GM12878 (cell line): ENCODE measurements around the gene CNTLN. TPM values are rescaled to one million over a fixed set of nuclear protein-coding genes. Genes with fewer than 3 reads are reported as not detected.

Source experiments
- ATAC-seq: fragments of 200-7000 bp; cut with Tn5 transposase; 3 replicates; pipeline ENCODE4 v1.9.1; 2020; ENCODE audit warnings: mild to moderate bottlenecking, moderate library complexity
- BruUV-seq: library from RNA; stranded (reverse); fragments of 400-500 nt; replicated peaks from 2 replicates; lab custom pipeline; 2021; lab: Mats Ljungman, UMichigan
- CTCF ChIA-PET: fragments of 300-600 bp; sonication (Branson Sonifier 250); formaldehyde crosslinking; extraction: SDS; loops from one replicate; lab custom pipeline; 2021; ENCODE audit warnings: inconsistent platforms; lab: Yijun Ruan, JAX
- POLR2A ChIA-PET: fragments of 350-600 bp; formaldehyde crosslinking; extraction: SDS; loops from one replicate; lab custom pipeline; 2021; ENCODE audit warnings: inconsistent platforms; lab: Charles Lee
- RAD21 ChIA-PET: fragments of 300-600 bp; sonication (Branson Sonifier 250); formaldehyde crosslinking; loops from one replicate; lab custom pipeline; 2023; ENCODE audit warnings: antibody characterized with exemption; ENCODE audit not compliant: unreplicated experiment; lab: Charles Lee
- SMC1A ChIA-PET: fragments of 300-600 bp; sonication (Branson Sonifier 250); formaldehyde crosslinking; loops from one replicate; lab custom pipeline; 2023; ENCODE audit not compliant: unreplicated experiment, uncharacterized antibody; lab: Charles Lee
- DNase-seq: peaks from one replicate; pipeline ENCODE4 v3.0.0-alpha.2; 2011; ENCODE audit warnings: low read depth, low spot score
- FAIRE-seq: peaks from 3 replicates; lab custom pipeline; 2011; peaks lifted over from hg19 to GRCh38; lab: Jason Lieb, UNC
- H2AFZ ChIP-seq: 2 replicates; pipeline ENCODE4 v1.6.0; 2011; ENCODE audit warnings: low read depth, low read length, control low read depth; ENCODE audit not compliant: control insufficient read depth
- H3K27ac ChIP-seq: 2 replicates; pipeline ENCODE4 v1.5.1; 2011; ENCODE audit warnings: control low read depth; ENCODE audit not compliant: control insufficient read depth, insufficient read depth
- H3K27me3 ChIP-seq, 2 experiments: replicated peaks in 1 of 2; 2 replicates each; pipeline versions ENCODE4 v1.6.0 to v1.6.1; 2011; ENCODE audit warnings: low read length in 1 of 2; ENCODE audit not compliant: control insufficient read depth in 2 of 2, insufficient read depth in 2 of 2
- H3K36me3 ChIP-seq, 2 experiments: 2 replicates each; pipeline ENCODE4 v1.5.1; 2011; ENCODE audit warnings: low read length in 1 of 2; ENCODE audit not compliant: control insufficient read depth in 2 of 2, insufficient read depth in 2 of 2
- H3K4me1 ChIP-seq: 2 replicates; pipeline ENCODE4 v1.6.1; 2011; ENCODE audit warnings: mild to moderate bottlenecking, low read length, moderate library complexity, mixed read lengths; ENCODE audit not compliant: control insufficient read depth, insufficient read depth
- H3K4me2 ChIP-seq: 2 replicates; pipeline ENCODE4 v1.6.0; 2011; ENCODE audit warnings: control low read depth; ENCODE audit not compliant: control insufficient read depth, insufficient read depth
- H3K4me3 ChIP-seq: fragments of 200-600 bp; sonication (generic); 2 replicates; pipeline ENCODE4 v1.5.1; 2016
- H3K79me2 ChIP-seq: 2 replicates; pipeline ENCODE4 v1.6.0; 2011; ENCODE audit warnings: low read length; ENCODE audit not compliant: control insufficient read depth, insufficient read depth
- H3K9ac ChIP-seq: 2 replicates; pipeline ENCODE4 v1.8.0; 2011; ENCODE audit warnings: low read length, control low read depth, mixed read lengths; ENCODE audit not compliant: control insufficient read depth, insufficient read depth
- H3K9me3 ChIP-seq: replicated peaks from 3 replicates; pipeline ENCODE4 v1.5.1; 2011; ENCODE audit warnings: mild to moderate bottlenecking, low read length; ENCODE audit not compliant: control insufficient read depth, insufficient read depth
- H4K20me1 ChIP-seq: 2 replicates; pipeline ENCODE4 v1.6.0; 2011; ENCODE audit not compliant: control insufficient read depth, insufficient read depth
- ASH2L ChIP-seq: fragments of 300-600, 200-600 bp; sonication (generic); IDR thresholded peaks from 2 replicates; pipeline ENCODE4 v1.6.1; 2017; ENCODE audit warnings: low read depth, mild to moderate bottlenecking, borderline replicate concordance
- BCL3 ChIP-seq: IDR thresholded peaks from 2 replicates; pipeline ENCODE4 v1.6.1; 2011; ENCODE audit warnings: borderline replicate concordance, low read depth, mild to moderate bottlenecking, moderate library complexity, low read length; ENCODE audit not compliant: insufficient read depth, poor library complexity, severe bottlenecking
- CBFB ChIP-seq: IDR thresholded peaks from 2 replicates; pipeline ENCODE4 v1.6.1; 2016; ENCODE audit warnings: antibody characterized with exemption, low read depth
- EED ChIP-seq: sonication (generic); IDR thresholded peaks from 2 replicates; pipeline ENCODE4 v1.6.1; 2016; ENCODE audit warnings: antibody characterized with exemption, low read depth
- ETV6 ChIP-seq, 2 experiments: fragments of 450-650 bp in 1 of 2; IDR thresholded peaks in 1 of 2; conservative IDR thresholded peaks in 1 of 2; 2 replicates each; pipeline ENCODE4 v1.6.1; 2014; ENCODE audit warnings: antibody characterized with exemption in 1 of 2, borderline replicate concordance in 1 of 2, low read depth in 1 of 2, mild to moderate bottlenecking in 1 of 2, moderate library complexity in 1 of 2
- EZH2 ChIP-seq: IDR thresholded peaks from 2 replicates; pipeline ENCODE4 v1.6.1; 2012; ENCODE audit warnings: low read depth, mild to moderate bottlenecking, control low read depth, inconsistent platforms, low read length, borderline replicate concordance; ENCODE audit not compliant: control insufficient read depth
- JUNB ChIP-seq: IDR thresholded peaks from 2 replicates; pipeline ENCODE4 v1.6.1; 2016; ENCODE audit warnings: antibody characterized with exemption, mild to moderate bottlenecking
- MTA2 ChIP-seq: fragments of 450-650 bp; IDR thresholded peaks from 2 replicates; pipeline ENCODE4 v1.6.1; 2016; ENCODE audit warnings: low read depth, mild to moderate bottlenecking, moderate library complexity
- NFXL1 ChIP-seq: fragments of 450-650 bp; IDR thresholded peaks from 2 replicates; pipeline ENCODE4 v1.6.1; 2017; ENCODE audit warnings: antibody characterized with exemption, mild to moderate bottlenecking, borderline replicate concordance
- POLR2AphosphoS5 ChIP-seq: IDR thresholded peaks from 2 replicates; pipeline ENCODE4 v1.6.1; 2011; ENCODE audit warnings: mild to moderate bottlenecking, low read length, inconsistent platforms
- RELB ChIP-seq: fragments of 450-650 bp; IDR thresholded peaks from 2 replicates; pipeline ENCODE4 v1.6.1; 2017; ENCODE audit warnings: low read depth, mild to moderate bottlenecking, moderate library complexity
- SMAD1 ChIP-seq: fragments of 450-650 bp; IDR thresholded peaks from 2 replicates; pipeline ENCODE4 v1.6.1; 2018; ENCODE audit warnings: mild to moderate bottlenecking, low read depth; ENCODE audit not compliant: partially characterized antibody
- STAT1 ChIP-seq: fragments of 450-650 bp; conservative IDR thresholded peaks from 2 replicates; pipeline ENCODE4 v1.6.1; 2014; ENCODE audit warnings: antibody characterized with exemption, mild to moderate bottlenecking
- SUPT20H ChIP-seq: IDR thresholded peaks from 2 replicates; pipeline ENCODE4 v1.6.1; 2011; ENCODE audit warnings: low read depth, mild to moderate bottlenecking, low read length, moderate library complexity, borderline replicate concordance; ENCODE audit not compliant: control insufficient read depth
- SUZ12 ChIP-seq: fragments of 200-600 bp; sonication (generic); IDR thresholded peaks from one replicate; pipeline ENCODE4 v1.6.1; 2018; ENCODE audit warnings: antibody characterized with exemption, mild to moderate bottlenecking; ENCODE audit not compliant: unreplicated experiment
- TARDBP ChIP-seq: IDR thresholded peaks from 2 replicates; pipeline ENCODE4 v1.6.1; 2016; ENCODE audit warnings: borderline replicate concordance
- ZNF217 ChIP-seq: fragments of 450-650 bp; IDR thresholded peaks from 2 replicates; pipeline ENCODE4 v1.6.1; 2017; ENCODE audit warnings: antibody characterized with exemption, mild to moderate bottlenecking
- WGBS: methylation state at CpG from one replicate; pipeline ENCODE4 v1.1.6; 2016; ENCODE audit warnings: low lambda C conversion rate; ENCODE audit not compliant: insufficient replicate concordance, insufficient coverage; ENCODE audit errors: missing lambda C conversion rate; 5-methylcytosine and 5-hydroxymethylcytosine counted together
- in situ Hi-C: fragments of 300-500 bp; cut with MboI; formaldehyde crosslinking; loops from 9 replicates; pipeline ENCODE4 v1.14.3; 2018; ENCODE audit warnings: mixed read lengths
- intact Hi-C: fragments of 100-400 bp; cut with micrococcal nuclease; formaldehyde crosslinking; loops from one replicate; pipeline ENCODE4 v1.14.2; 2022; ENCODE audit not compliant: unreplicated experiment
- polyA plus RNA-seq, 11 experiments: library from polyadenylated mRNA; depleted of rRNA in 4 of 11; unstranded in 6 of 11; stranded (reverse) in 5 of 11; fragments of >200 nt; fragmentation: Nextera tagmentation in 4 of 11; fragmentation: Illumina TruSeq in 1 of 11; extraction: Ambion mirVana in 4 of 11; extraction: Trizol in 1 of 11; gene quantifications; 1 replicate in 1 of 11; 2 replicates in 10 of 11; pipeline versions ENCODE4 v1.2.1 to v1.2.3, GENCODE V29; 2011 to 2016; ENCODE audit warnings: inconsistent platforms in 2 of 11, missing spikeins in 2 of 11, low read depth in 1 of 11
- total RNA-seq, 4 experiments: library from RNA; depleted of rRNA in 3 of 4; stranded (reverse); fragments of >200 nt in 3 of 4; fragmentation: Illumina TruSeq in 1 of 4; extraction: Trizol in 1 of 4; gene quantifications; 2 replicates each; pipeline versions ENCODE4 v1.2.1 to v1.2.3, GENCODE V29; 2013 to 2021

The CNTLN gene
- total and polyA plus RNA-seq, 10 of the 15 experiments (the other 5 are each of a cell fraction or from before 2014, with no cell fraction given), result 0.01 to 7.0 (median 0.03) TPM; not detected in 4

- DNase-seq, result no peak
- Histone ChIP-seq H3K79me2 (no peaks in the 10 kb centered on the region), H2AFZ (no peak overlapping the region), H4K20me1 (no peaks in the 10 kb centered on the region), H3K9ac (no peak overlapping the region), H3K36me3 (no peaks in the 10 kb centered on the region), H3K4me2 (no peak overlapping the region), H3K4me3 (no peak overlapping the region), H3K27me3 (no peaks in the 10 kb centered on the region), H3K9me3 (no peaks in the 10 kb centered on the region), H3K4me1 (no peaks in the 10 kb centered on the region), H3K27ac (no peak overlapping the region)
- no peak for ATAC-seq
- ChIA-PET RAD21 (no interaction called here), POLR2A (no interaction called here), CTCF (interaction anchor here (0.7 kb wide), 1 partner anchor 37 kb away, joined by 3 read pairs; no protein-coding TSS in a partner anchor), SMC1A (no interaction called here)
- intact Hi-C loops (no loop called here), in situ Hi-C loops (no loop called here)
- TF ChIP-seq NFXL1, result no peak
- TF ChIP-seq SUZ12, result no peak
- TF ChIP-seq SUPT20H, result no peak
- TF ChIP-seq POLR2AphosphoS5, result no peak
- no peak for TF ChIP-seq ZNF217
- TF ChIP-seq EED, result no peak
- TF ChIP-seq EZH2, result no peak
- TF ChIP-seq ETV6 (conservative IDR thresholded peaks at IDR 0.05 in 1 of 2, IDR thresholded peaks at IDR 0.05 in 1 of 2; ENCODE audit: borderline replicate concordance in 1 of 2, low read depth in 1 of 2), result no peak
- TF ChIP-seq STAT1, result no peak
- no peak for TF ChIP-seq BCL3
- TF ChIP-seq CBFB, result no peak
- no peak for TF ChIP-seq SMAD1
- no peak for TF ChIP-seq MTA2
- no peak for TF ChIP-seq ASH2L
- TF ChIP-seq TARDBP, result no peak
- TF ChIP-seq RELB, result no peak
- no peak for TF ChIP-seq JUNB
- no peak for FAIRE-seq
- WGBS, result 0% methylated on average over 5 of the region's 5 CpGs
- no TSS peak for BruUV-seq
These were observed 111.9 kb downstream of the CNTLN start for GRCh38 chr9:17246770-17247169.
